GM18870 (cell line): ENCODE data around the gene TLE2.
"Not testable (repeated sequence)": the region's sequence is repeated elsewhere in the genome, so short reads cannot be mapped to it uniquely, and the experiment has no call there.

ENCODE experiments used
- ATAC-seq: cut with Tn5 transposase; IDR thresholded peaks from one replicate; pipeline ENCODE4 v1.9.1; 2021; ENCODE audit warnings: moderate library complexity; ENCODE audit not compliant: unreplicated experiment

Gene TLE2

GRCh38 chr19:3015126-3016057 lies 13.7 kb downstream of the TLE2 start:
- no peak for ATAC-seq

DNA sequence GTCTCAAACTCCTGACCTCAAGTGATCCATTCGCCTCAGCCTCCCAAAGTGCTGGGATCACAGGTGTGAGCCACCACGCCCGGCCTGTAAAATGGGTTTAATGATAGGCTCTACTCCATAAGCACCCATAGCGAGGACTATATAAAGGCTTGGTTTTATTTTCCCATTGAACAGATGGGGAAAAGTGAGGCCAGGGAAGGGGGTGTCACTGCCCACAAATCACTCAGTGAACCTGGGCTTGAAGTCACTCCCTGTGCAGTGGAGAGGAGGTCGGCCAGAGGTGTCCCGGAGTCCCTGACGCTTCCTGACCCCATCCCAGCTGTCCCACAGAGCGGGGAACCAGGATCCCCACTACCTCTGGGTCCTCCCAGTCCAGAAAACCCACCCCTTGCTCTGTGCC lies 14.9 kb downstream of the TLE2 start:
- ATAC-seq: no peak

DNA sequence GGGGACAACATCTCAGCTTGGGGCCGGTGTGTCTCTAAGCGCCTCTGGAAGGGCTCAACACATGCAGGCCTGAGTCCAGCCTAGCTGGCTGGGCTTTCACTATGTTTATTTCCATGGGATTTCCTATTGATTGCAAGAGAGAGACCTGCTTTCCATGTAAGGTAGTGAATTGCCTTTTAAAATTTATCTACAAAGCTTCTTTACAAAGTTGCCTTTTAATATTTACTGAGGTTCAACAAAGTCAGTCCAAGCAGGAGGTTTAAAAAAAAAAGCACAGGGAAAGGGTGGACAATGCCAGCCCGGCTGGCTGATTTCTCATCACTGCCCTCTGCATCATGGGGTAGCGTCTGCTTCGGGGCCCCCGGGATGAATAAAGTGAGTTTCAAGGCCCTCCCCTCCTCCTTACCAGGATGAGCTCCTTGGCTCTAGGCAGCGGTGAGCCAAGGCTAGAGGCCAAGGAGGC lies 15.8 kb downstream of the TLE2 start:
- no peak for ATAC-seq

- no peak for ATAC-seq
Observed at GRCh38 chr19:3012621-3013262, 16.3 kb downstream of the TLE2 start.

DNA sequence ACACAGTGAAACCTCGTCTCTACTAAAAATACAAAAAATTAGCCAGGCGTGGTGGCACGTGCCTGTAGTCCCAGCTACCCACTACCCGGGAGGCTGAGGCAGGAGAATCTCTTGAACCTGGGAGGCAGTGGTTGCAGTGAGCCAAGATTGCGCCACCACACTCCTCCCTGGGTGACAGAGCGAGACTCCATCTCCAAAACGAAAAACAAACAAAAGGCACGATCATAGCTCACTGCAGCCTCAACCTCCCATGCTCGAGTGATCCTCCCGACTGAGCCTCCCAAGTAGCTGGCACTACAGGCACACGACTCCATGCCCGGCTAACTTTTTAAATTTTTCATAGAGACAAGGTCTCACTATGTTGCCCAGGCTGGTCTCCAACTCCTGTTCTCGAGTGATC lies 17.0 kb downstream of the TLE2 start:
- ATAC-seq: not testable (repeated sequence)

DNA sequence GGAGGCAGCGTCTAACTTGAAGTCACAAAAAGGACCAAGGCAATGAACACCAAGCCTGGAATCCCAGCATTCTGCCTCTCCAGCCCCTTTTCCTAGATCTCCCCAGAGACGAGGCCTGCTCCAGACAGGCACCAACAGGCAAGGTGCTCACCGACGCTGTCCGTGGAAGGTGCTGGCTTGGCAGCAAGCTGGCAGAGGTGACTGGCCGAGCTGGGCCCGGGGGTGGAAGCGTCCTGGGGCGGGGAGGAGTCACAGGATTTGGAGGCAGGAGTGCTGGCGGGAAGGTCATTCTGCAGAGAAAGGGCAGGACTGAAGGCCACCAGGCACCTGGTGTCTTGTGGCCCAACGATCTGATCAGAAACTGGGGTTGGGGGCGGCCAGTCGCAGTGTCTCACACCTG lies 18.2 kb downstream of the TLE2 start:
- ATAC-seq: no peak

DNA sequence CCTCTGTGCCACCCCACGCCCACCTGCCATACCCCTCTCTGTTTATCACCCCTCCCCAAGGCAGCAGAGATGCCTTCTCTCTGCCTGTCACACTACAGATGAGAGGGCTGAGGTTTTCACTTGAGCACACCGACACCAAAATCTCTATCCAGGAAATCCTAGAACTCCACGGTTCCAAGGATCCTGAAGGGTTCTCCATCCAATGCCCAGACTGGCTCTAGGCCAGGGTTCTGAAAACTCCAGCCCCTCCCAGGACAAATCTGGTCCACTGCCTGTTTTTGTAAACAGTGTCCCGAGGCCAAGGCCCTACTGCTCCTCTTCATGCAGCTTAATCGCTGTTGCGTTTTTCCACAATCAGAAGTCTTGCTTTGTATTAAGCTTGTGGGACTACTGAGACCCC lies 20.1 kb downstream of the TLE2 start:
- ATAC-seq: no peak

GRCh38 chr19:3007975-3008374 lies 21.1 kb downstream of the TLE2 start:
- ATAC-seq: no peak

GRCh38 chr19:3006075-3006767 lies 22.9 kb downstream of the TLE2 start:
- no peak for ATAC-seq

DNA sequence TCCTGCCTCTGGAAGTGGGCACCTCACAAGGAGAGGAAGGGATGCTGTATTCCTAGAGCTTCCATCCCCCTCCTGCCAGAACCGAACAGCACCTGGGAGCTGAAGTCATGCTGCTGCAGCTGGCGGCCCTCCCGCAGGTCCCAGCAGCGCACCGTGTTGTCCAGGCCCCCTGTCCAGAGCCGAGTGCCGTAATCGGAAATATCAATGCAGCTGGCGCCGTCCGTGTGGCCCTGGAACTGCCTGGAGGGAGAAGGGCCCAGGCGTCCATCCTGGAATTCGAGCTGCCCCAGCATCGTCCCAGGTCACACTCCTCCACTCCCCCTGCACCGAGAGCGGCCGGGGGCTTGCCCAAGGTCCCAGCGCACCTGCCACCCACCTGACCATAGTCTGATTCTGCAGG lies 23.7 kb downstream of the TLE2 start:
- no peak for ATAC-seq

DNA sequence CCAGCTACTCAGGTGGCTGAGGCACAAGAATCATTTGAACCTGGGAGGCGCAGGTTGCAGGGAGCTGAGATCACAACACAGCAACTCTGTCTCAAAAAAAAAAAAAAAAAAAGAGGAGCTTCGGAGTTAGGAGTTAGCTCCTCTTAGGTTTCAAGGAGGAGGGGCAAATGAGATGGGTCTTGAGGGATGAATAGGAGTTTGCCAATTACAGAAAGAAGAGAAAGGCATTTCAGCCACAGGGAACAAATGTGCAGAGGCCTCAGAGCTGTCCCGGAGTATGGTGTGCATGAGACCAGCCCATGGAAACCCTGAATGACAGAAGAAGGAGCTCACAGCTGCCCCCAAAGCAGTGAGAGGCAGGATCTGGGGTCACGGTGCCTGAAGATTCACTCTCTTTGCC lies 24.6 kb downstream of the TLE2 start:
- no peak for ATAC-seq

DNA sequence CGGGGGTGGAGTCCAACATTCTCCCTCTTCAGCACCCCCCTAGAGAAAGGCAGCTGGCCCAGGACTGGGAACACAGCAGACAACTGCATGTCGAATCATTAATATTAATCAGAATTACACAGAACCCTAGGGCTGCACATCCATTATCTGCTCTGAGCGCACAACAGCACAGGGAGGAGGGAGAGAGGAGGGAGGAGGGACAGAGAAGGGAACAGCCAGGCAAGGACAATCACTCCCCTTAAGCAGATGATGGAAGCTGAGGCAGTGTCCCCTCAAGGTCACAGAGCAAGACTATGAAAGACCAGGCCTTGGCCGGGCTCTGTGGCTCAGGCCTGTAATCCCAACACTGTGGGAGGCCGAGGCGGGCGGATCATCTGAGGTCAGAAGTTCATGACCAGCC lies 26.0 kb downstream of the TLE2 start:
- ATAC-seq: no peak

DNA sequence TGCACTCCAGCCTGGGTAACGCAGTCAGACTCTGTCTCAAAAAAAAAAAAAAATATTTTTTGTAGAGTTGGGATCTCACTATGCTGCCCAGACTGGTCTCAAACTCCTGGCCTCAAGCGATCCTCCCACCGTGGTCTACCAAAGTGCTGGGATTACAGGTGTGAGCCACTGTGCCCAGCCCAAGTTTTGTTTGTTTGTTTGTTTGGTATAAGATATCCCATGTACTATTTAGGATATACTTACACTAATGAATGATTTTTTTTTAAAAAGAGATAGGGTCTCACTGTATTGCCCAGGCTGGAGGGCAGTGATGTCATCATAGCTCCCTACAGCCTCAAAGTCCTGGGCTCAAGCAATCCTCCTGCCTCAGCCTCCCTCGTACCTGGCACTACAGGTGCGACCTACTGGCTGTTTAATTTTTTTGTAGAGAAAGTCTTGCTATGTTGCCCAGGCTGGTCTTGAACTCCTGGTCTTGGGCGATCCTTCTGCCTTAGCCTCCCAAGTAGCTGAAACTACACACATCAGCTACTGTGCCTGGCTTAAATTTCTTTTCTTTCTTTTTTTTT lies 27.8 kb downstream of the TLE2 start:
- ATAC-seq: no peak

- no peak for ATAC-seq
Observed at GRCh38 chr19:2998642-2999041, 30.4 kb downstream of the TLE2 start.

- ATAC-seq: no peak
Observed at GRCh38 chr19:2997720-2998119, 31.4 kb downstream of the TLE2 start.

GRCh38 chr19:2994588-2995131 lies 34.4 kb downstream of the TLE2 start:
- no peak for ATAC-seq

DNA sequence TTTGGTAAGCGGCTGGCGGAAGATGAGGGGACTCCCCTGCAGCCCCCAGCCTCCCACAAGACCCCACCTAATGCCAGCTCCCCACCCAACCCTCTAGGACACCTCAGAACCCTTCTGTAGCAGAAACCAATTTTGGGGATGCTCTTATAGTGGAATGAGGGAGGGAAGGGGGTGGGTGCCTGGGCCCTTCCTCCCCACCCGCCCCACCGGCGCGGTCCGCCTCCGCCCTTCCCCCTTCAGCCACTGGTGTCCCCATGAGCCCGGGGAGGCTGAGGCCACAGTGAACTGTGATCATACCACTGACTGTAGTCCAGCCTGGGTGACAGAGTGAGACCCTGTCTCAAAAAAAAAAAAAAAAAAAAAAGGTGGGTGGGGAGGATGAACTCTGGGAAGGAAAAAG lies 35.5 kb downstream of the TLE2 start:
- ATAC-seq: no peak

GRCh38 chr19:2992958-2993357 lies 36.1 kb downstream of the TLE2 start:
- ATAC-seq: no peak

GRCh38 chr19:2992333-2992732 lies 36.7 kb downstream of the TLE2 start:
- ATAC-seq: not testable (repeated sequence)

DNA sequence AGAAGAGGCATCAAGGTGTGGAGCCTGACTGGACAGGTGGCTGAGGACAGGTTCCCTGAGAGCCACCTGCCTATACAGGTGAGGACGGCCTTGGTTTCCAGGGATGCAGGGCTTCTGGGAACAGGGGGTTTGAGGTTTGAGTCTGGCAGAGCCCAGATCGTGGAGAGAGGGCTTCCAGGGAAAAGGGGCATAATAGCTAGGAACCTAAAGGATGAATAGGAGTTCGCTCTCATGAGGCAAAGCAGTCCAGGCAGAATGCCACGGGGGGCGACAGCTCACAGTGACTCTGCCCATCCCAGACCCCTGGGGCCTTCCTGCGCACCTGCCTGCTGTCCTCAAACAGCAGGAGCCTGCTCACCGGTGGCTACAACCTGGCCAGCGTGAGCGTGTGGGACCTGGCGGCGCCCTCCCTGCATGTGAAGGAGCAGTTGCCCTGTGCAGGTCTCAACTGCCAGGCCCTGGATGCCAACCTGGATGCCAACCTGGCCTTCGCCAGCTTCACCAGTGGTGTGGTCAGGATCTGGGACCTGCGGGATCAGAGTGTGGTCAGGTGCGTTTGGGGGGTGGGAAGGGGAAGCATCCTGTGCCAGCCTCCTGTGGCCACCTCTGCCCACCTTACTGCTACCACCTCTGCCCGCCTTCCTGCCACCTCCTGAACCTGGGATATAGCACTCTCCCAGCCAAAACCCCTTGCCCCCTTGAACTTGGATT lies 39.7 kb downstream of the TLE2 start:
- ATAC-seq: no peak
